ENCODE results near the gene TRAF3. TPM values are rescaled to one million over a fixed set of nuclear protein-coding genes. Genes with fewer than 3 reads are reported as not detected.
A peak's percentile ranks its signal among the peaks of the same experiment; 100 is the strongest.

TRAF3 gene
- polyA plus RNA-seq, 1 of the 3 experiments (the other 2 are of a cell fraction): 17.9 TPM

DNA sequence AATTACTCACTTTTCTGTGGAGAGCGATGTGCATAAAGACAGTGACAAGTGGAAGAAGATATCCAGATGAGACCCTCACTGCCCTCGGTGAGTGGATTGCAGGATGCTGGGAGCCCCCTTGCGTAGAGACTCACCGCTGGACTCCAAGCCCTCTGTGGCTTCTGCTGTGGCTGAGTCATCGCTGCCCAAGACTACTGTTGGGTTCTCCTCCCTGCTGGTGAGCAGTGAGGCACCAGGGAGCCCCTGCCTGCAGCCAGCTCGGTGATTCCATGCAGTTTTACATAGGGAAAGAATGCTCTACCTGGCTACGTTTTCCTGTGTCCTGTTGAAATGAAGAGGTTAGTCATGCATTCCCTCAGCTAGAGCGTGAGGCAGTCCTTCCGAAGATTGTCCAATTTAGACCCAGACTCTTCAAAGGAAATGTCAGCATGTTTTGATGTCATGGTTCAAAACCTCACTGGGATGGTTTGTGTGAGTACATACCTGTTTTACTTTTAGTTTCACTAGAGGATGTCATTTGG lies 28.2 kb downstream of the TRAF3 start:
- H3K9me3 ChIP-seq: no peaks in the 10 kb centered on the region
- H3K27me3 ChIP-seq (ENCODE audit: insufficient read depth): no peaks in the 10 kb centered on the region
- no peak overlapping the region; the same call in 1 of the 2 replicates for H3K4me2 ChIP-seq
- no peak for DNase-seq
- ChIA-PET POLR2A (no interaction called here), CTCF (no interaction called here)
- peaks cover 55% of the 10 kb centered on the region for H4K20me1 ChIP-seq (ENCODE audit: insufficient read depth)
- H2AFZ ChIP-seq (ENCODE audit: low read depth): no peak overlapping the region
- H3K36me3 ChIP-seq (replicated peaks in 1 of 2; ENCODE audit: control insufficient read depth in 1 of 2, insufficient read depth in 2 of 2, low read length in 1 of 2): no peaks in the 10 kb centered on the region
- H3K9me2 ChIP-seq: no peaks in the 10 kb centered on the region
- no peak overlapping the region for H3K9ac ChIP-seq
- H3K4me3 ChIP-seq (ENCODE audit: low read depth in 2 of 2, low read length in 1 of 2): no peak overlapping the region
- TF ChIP-seq FOSL2 (IDR thresholded peaks at IDR 0.05; ENCODE audit: borderline replicate concordance, low read depth): peak; percentile 71; the same call in 1 of the 2 replicates
- TF ChIP-seq JUND (IDR thresholded peaks at IDR 0.05): peak; percentile 42; the same call in 1 of the 2 replicates
- TF ChIP-seq, protein P1, sequence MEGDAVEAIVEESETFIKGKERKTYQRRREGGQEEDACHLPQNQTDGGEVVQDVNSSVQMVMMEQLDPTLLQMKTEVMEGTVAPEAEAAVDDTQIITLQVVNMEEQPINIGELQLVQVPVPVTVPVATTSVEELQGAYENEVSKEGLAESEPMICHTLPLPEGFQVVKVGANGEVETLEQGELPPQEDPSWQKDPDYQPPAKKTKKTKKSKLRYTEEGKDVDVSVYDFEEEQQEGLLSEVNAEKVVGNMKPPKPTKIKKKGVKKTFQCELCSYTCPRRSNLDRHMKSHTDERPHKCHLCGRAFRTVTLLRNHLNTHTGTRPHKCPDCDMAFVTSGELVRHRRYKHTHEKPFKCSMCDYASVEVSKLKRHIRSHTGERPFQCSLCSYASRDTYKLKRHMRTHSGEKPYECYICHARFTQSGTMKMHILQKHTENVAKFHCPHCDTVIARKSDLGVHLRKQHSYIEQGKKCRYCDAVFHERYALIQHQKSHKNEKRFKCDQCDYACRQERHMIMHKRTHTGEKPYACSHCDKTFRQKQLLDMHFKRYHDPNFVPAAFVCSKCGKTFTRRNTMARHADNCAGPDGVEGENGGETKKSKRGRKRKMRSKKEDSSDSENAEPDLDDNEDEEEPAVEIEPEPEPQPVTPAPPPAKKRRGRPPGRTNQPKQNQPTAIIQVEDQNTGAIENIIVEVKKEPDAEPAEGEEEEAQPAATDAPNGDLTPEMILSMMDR (IDR thresholded peaks at IDR 0.05): 0 out of 2 replicates have a peak, but pooled peaks have one; percentile 8
- no peak for TF ChIP-seq POLR2AphosphoS5 (IDR thresholded peaks at IDR 0.05; ENCODE audit: low read depth, low read length)
- no peak for TF ChIP-seq TCF12 (IDR thresholded peaks at IDR 0.05)
- H3K27ac ChIP-seq (ENCODE audit: low read depth in 2 of 2, low read length in 1 of 2): no peak overlapping the region
- no peaks in the 10 kb centered on the region for H3F3A ChIP-seq (replicated peaks; ENCODE audit: insufficient read depth)
- peaks cover 82% of the 10 kb centered on the region for H3K79me2 ChIP-seq (ENCODE audit: insufficient read depth)
- no peaks in the 10 kb centered on the region for H3K4me1 ChIP-seq (ENCODE audit: control insufficient read depth in 1 of 2, insufficient read depth in 2 of 2, low read depth in 1 of 2, low read length in 1 of 2)
- WGBS (ENCODE audit: low lambda C conversion rate): 64% methylated on average over 5 of the region's 9 CpGs

DNA sequence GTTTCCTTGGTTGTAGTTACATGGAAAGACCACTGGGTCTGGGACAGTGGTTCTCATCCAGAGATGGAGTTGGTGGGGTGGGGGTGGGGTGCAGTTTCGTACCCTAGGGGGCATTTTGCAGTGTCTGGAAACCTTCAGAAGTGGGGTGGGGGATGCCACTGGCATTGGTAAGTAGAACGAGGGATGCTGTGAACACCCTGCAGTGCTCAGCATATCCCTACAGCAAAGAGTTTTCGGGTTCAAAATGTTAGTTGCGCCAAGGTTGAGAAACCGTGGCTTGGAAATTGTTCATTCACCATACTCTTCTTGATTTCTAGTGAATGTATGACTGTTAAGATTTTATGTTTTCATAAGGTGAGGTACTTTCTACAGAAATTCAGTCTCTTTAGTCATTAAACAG lies 28.7 kb downstream of the TRAF3 start:
- TF ChIP-seq FOXJ3 (CRISPR knock-in tag; IDR thresholded peaks at IDR 0.05) (no peak), TAF1 (IDR thresholded peaks at IDR 0.05; ENCODE audit: borderline replicate concordance, low read depth, low read length) (no peak), EZH2phosphoT487 (IDR thresholded peaks at IDR 0.05; ENCODE audit: borderline replicate concordance, low read depth) (no peak), FOXM1 (IDR thresholded peaks at IDR 0.05; ENCODE audit: low read depth) (no peak)
- Histone ChIP-seq H4K20me1 (ENCODE audit: insufficient read depth) (peaks cover 55% of the 10 kb centered on the region), H3K36me3 (replicated peaks in 1 of 2; ENCODE audit: control insufficient read depth in 1 of 2, insufficient read depth in 2 of 2, low read length in 1 of 2) (no peaks in the 10 kb centered on the region), H3K4me1 (ENCODE audit: control insufficient read depth in 1 of 2, insufficient read depth in 2 of 2, low read depth in 1 of 2, low read length in 1 of 2) (no peaks in the 10 kb centered on the region), H3K9ac (no peak overlapping the region), H2AFZ (ENCODE audit: low read depth) (no peak overlapping the region), H3K27ac (ENCODE audit: low read depth in 2 of 2, low read length in 1 of 2) (no peak overlapping the region), H3F3A (replicated peaks; ENCODE audit: insufficient read depth) (no peaks in the 10 kb centered on the region), H3K4me3 (ENCODE audit: low read depth in 2 of 2, low read length in 1 of 2) (no peak overlapping the region), H3K4me2 (no peak overlapping the region; the same call in 1 of the 2 replicates), H3K79me2 (ENCODE audit: insufficient read depth) (peaks cover 80% of the 10 kb centered on the region), H3K9me2 (no peaks in the 10 kb centered on the region), H3K27me3 (ENCODE audit: insufficient read depth) (no peaks in the 10 kb centered on the region), H3K9me3 (no peaks in the 10 kb centered on the region)
- 96% methylated on average over 5 of the region's 5 CpGs for WGBS (ENCODE audit: low lambda C conversion rate)
- no peak for DNase-seq
- CTCF ChIA-PET: interaction anchor here (0.7 kb wide), 1 partner anchor 11 kb away, joined by 3 read pairs; no protein-coding TSS in a partner anchor
- POLR2A ChIA-PET: no interaction called here

DNA sequence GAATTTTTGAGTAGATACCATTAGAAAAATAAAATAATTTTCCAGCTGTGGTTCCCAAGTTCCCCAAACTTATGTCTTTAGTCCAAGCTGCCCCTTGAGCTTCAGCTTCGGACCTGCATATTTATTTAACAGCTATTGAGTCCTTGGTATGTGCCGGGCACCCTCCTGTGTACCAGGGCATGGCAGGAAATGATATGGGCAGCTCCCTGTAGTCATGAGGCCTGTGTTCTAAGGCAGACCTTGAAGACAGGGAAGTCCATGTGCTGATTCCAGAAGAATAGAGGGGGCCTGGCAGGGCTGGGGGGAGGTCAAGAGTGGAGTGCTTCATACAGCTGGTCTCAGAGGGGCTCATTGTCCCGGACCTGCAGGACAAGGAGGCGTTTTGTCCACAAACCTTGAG lies 29.2 kb downstream of the TRAF3 start:
- CTCF ChIA-PET: interaction anchor here (0.7 kb wide), 1 partner anchor 11 kb away, joined by 3 read pairs; no protein-coding TSS in a partner anchor
- TF ChIP-seq, protein P2, sequence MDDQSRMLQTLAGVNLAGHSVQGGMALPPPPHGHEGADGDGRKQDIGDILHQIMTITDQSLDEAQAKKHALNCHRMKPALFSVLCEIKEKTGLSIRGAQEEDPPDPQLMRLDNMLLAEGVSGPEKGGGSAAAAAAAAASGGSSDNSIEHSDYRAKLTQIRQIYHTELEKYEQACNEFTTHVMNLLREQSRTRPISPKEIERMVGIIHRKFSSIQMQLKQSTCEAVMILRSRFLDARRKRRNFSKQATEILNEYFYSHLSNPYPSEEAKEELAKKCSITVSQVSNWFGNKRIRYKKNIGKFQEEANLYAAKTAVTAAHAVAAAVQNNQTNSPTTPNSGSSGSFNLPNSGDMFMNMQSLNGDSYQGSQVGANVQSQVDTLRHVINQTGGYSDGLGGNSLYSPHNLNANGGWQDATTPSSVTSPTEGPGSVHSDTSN (IDR thresholded peaks at IDR 0.05): no peak
- TF ChIP-seq FOSL2 (IDR thresholded peaks at IDR 0.05; ENCODE audit: borderline replicate concordance, low read depth) (no peak), NRF1 (IDR thresholded peaks at IDR 0.05; ENCODE audit: low read depth, low read length) (no peak), FOXJ3 (CRISPR knock-in tag; IDR thresholded peaks at IDR 0.05) (no peak), SMC3 (IDR thresholded peaks at IDR 0.05; ENCODE audit: low read depth, low read length) (no peak), TAF1 (IDR thresholded peaks at IDR 0.05; ENCODE audit: borderline replicate concordance, low read depth, low read length) (no peak), RCOR1 (IDR thresholded peaks at IDR 0.05; ENCODE audit: low read length) (no peak), YY1 (IDR thresholded peaks at IDR 0.05; ENCODE audit: low read depth) (no peak), GABPA (IDR thresholded peaks at IDR 0.05; ENCODE audit: low read depth) (no peak), FOXM1 (IDR thresholded peaks at IDR 0.05; ENCODE audit: low read depth) (no peak), RAD21 (IDR thresholded peaks at IDR 0.05; ENCODE audit: low read length) (no peak)
- TF ChIP-seq, protein P3, sequence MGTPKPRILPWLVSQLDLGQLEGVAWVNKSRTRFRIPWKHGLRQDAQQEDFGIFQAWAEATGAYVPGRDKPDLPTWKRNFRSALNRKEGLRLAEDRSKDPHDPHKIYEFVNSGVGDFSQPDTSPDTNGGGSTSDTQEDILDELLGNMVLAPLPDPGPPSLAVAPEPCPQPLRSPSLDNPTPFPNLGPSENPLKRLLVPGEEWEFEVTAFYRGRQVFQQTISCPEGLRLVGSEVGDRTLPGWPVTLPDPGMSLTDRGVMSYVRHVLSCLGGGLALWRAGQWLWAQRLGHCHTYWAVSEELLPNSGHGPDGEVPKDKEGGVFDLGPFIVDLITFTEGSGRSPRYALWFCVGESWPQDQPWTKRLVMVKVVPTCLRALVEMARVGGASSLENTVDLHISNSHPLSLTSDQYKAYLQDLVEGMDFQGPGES (IDR thresholded peaks at IDR 0.05; ENCODE audit: low read depth, low read length): no peak

More for the DNA sequence above, 29.2 kb downstream of the TRAF3 start:
- Histone ChIP-seq H2AFZ (ENCODE audit: low read depth) (no peak overlapping the region), H3K27ac (ENCODE audit: low read depth in 2 of 2, low read length in 1 of 2) (no peak overlapping the region), H3K9me3 (no peaks in the 10 kb centered on the region), H3K9me2 (no peaks in the 10 kb centered on the region), H3K9ac (no peak overlapping the region), H3K27me3 (ENCODE audit: insufficient read depth) (no peaks in the 10 kb centered on the region), H3F3A (replicated peaks; ENCODE audit: insufficient read depth) (no peaks in the 10 kb centered on the region), H3K4me3 (ENCODE audit: low read depth in 2 of 2, low read length in 1 of 2) (no peak overlapping the region), H3K4me1 (ENCODE audit: control insufficient read depth in 1 of 2, insufficient read depth in 2 of 2, low read depth in 1 of 2, low read length in 1 of 2) (no peaks in the 10 kb centered on the region), H3K4me2 (no peak overlapping the region), H3K36me3 (replicated peaks in 1 of 2; ENCODE audit: control insufficient read depth in 1 of 2, insufficient read depth in 2 of 2, low read length in 1 of 2) (no peaks in the 10 kb centered on the region), H3K79me2 (ENCODE audit: insufficient read depth) (peaks cover 75% of the 10 kb centered on the region), H4K20me1 (ENCODE audit: insufficient read depth) (peaks cover 60% of the 10 kb centered on the region)
- WGBS (ENCODE audit: low lambda C conversion rate): 98% methylated on average over 4 of the region's 4 CpGs
- POLR2A ChIA-PET: no interaction called here
- DNase-seq: no peak

Measured in SK-N-SH (cell line).